H1 (cell line): ENCODE results near the gene PI4KA. TPM values are rescaled to one million over a fixed set of nuclear protein-coding genes. Genes with fewer than 3 reads are reported as not detected.

Experiments used
- CTCF ChIA-PET: fragments of 300-600 bp; sonication (Branson Sonifier 250); formaldehyde crosslinking; loops from one replicate; lab custom pipeline; 2021; ENCODE audit not compliant: partially characterized antibody; lab: Charles Lee
- POLR2A ChIA-PET: fragments of 300-600 bp; sonication (Branson Sonifier 250); formaldehyde crosslinking; loops from one replicate; lab custom pipeline; 2021; ENCODE audit warnings: inconsistent platforms; ENCODE audit not compliant: partially characterized antibody; lab: Charles Lee
- DNase-seq, 2 experiments: peaks; one replicate each; pipeline versions ENCODE4 v3.0.0 to v3.0.0-alpha.2; 2010 to 2022; ENCODE audit warnings: low spot score in 2 of 2, low read depth in 1 of 2, mixed read lengths in 1 of 2
- FAIRE-seq: peaks from 2 replicates; lab custom pipeline; 2011; peaks lifted over from hg19 to GRCh38; lab: Jason Lieb, UNC
- H2AFZ ChIP-seq: 2 replicates; pipeline ENCODE4 v1.8.1; 2012; ENCODE audit warnings: low read length, inconsistent platforms
- H2AK5ac ChIP-seq: 2 replicates; pipeline ENCODE4 v1.6.1; 2013; ENCODE audit warnings: low read depth, low read length
- H2BK120ac ChIP-seq: replicated peaks from 2 replicates; pipeline ENCODE3; 2013; ENCODE audit warnings: low read depth, low read length, inconsistent platforms
- H2BK12ac ChIP-seq: 2 replicates; pipeline ENCODE4 v1.6.1; 2013; ENCODE audit warnings: low read depth, low read length
- H2BK15ac ChIP-seq: 2 replicates; pipeline ENCODE4 v1.6.1; 2013; ENCODE audit warnings: low read length
- H2BK20ac ChIP-seq: 2 replicates; pipeline ENCODE4 v1.6.1; 2013; ENCODE audit warnings: low read length
- H2BK5ac ChIP-seq: 2 replicates; pipeline ENCODE4 v1.6.1; 2013; ENCODE audit warnings: low read depth, low read length
- H3K14ac ChIP-seq: 2 replicates; pipeline ENCODE4 v1.6.1; 2013; ENCODE audit warnings: inconsistent platforms; ENCODE audit not compliant: insufficient read length
- H3K18ac ChIP-seq: 2 replicates; pipeline ENCODE4 v1.6.1; 2013; ENCODE audit warnings: low read length; ENCODE audit errors: extremely low read depth
- H3K23ac ChIP-seq: 2 replicates; pipeline ENCODE4 v1.6.1; 2013; ENCODE audit warnings: inconsistent platforms; ENCODE audit not compliant: insufficient read length
- H3K23me2 ChIP-seq: 2 replicates; pipeline ENCODE4 v1.6.1; 2013; ENCODE audit warnings: low read depth, low read length
- H3K27ac ChIP-seq: 2 replicates; pipeline ENCODE4 v1.6.1; 2011; ENCODE audit warnings: low read depth, low read length, inconsistent platforms
- H3K27me3 ChIP-seq, 4 experiments: replicated peaks in 1 of 4; 1 replicate in 1 of 4; 2 replicates in 3 of 4; pipeline versions ENCODE4 v1.6.1 to v1.8.1; 2011 to 2013; ENCODE audit warnings: low read length in 3 of 4, mild to moderate bottlenecking in 3 of 4, inconsistent platforms in 2 of 4, mixed read lengths in 2 of 4, moderate library complexity in 1 of 4; ENCODE audit not compliant: control insufficient read depth in 3 of 4, insufficient read depth in 3 of 4; ENCODE audit errors: extremely low read depth in 1 of 4
- H3K36me3 ChIP-seq, 4 experiments: 2 replicates each; pipeline versions ENCODE4 v1.6.1 to v1.8.1; 2011 to 2013; ENCODE audit warnings: mild to moderate bottlenecking in 4 of 4, low read length in 3 of 4, moderate library complexity in 2 of 4, control low read depth in 1 of 4, inconsistent platforms in 1 of 4; ENCODE audit not compliant: insufficient read depth in 4 of 4, control insufficient read depth in 2 of 4
- H3K4ac ChIP-seq: replicated peaks from 2 replicates; pipeline ENCODE3; 2013; ENCODE audit warnings: low read length, low read depth, mixed read lengths, inconsistent platforms; ENCODE audit not compliant: insufficient read length
- H3K4me1 ChIP-seq, 4 experiments: replicated peaks in 1 of 4; 1 replicate in 1 of 4; 2 replicates in 3 of 4; pipeline versions ENCODE4 v1.6.1 to v1.8.1; 2011 to 2013; ENCODE audit warnings: low read length in 3 of 4, inconsistent platforms in 2 of 4, mixed read lengths in 1 of 4; ENCODE audit not compliant: insufficient read depth in 4 of 4, control insufficient read depth in 3 of 4
- H3K4me2 ChIP-seq, 2 experiments: 2 replicates each; pipeline versions ENCODE4 v1.6.1 to v1.8.1; 2011 to 2013; ENCODE audit warnings: low read depth in 2 of 2, low read length in 2 of 2, control low read depth in 1 of 2, inconsistent platforms in 1 of 2, mild to moderate bottlenecking in 1 of 2; ENCODE audit not compliant: insufficient read depth in 1 of 2
- H3K4me3 ChIP-seq, 4 experiments: fragments of 200-600, 300-600 bp in 1 of 4; sonication (generic), shearing (Covaris generic), sonication (Bioruptor Twin) in 1 of 4; 2 replicates each; pipeline versions ENCODE4 v1.5.1 to v1.8.1; 2011 to 2016; ENCODE audit warnings: low read length in 4 of 4, low read depth in 3 of 4, control low read depth in 2 of 4, inconsistent platforms in 2 of 4, mild to moderate bottlenecking in 2 of 4, mixed read lengths in 1 of 4, moderate library complexity in 1 of 4; ENCODE audit not compliant: insufficient read depth in 2 of 4; ENCODE audit errors: extremely low read depth in 1 of 4
- H3K56ac ChIP-seq: replicated peaks from 2 replicates; pipeline ENCODE3; 2013; ENCODE audit warnings: low read depth, mild to moderate bottlenecking, mixed read lengths, low read length, inconsistent platforms; ENCODE audit not compliant: insufficient read length
- H3K79me1 ChIP-seq: 2 replicates; pipeline ENCODE4 v1.6.1; 2013; ENCODE audit warnings: low read depth, low read length, control low read depth
- H3K79me2 ChIP-seq, 2 experiments: 2 replicates each; pipeline versions ENCODE4 v1.6.1 to v1.8.1; 2012 to 2013; ENCODE audit warnings: low read length in 2 of 2, mild to moderate bottlenecking in 2 of 2, inconsistent platforms in 1 of 2; ENCODE audit not compliant: insufficient read depth in 2 of 2, control insufficient read depth in 1 of 2
- H3K9ac ChIP-seq, 4 experiments: replicated peaks in 1 of 4; 1 replicate in 1 of 4; 2 replicates in 3 of 4; pipeline versions ENCODE4 v1.6.1 to v1.8.1; 2011 to 2013; ENCODE audit warnings: low read depth in 3 of 4, low read length in 3 of 4, control low read depth in 2 of 4, mild to moderate bottlenecking in 2 of 4, moderate library complexity in 2 of 4, inconsistent platforms in 1 of 4; ENCODE audit errors: extremely low read depth in 1 of 4
- H3K9me3 ChIP-seq, 2 experiments: 2 replicates each; pipeline versions ENCODE4 v1.6.1 to v1.8.1; 2012 to 2013; ENCODE audit warnings: mild to moderate bottlenecking in 2 of 2, moderate library complexity in 2 of 2, control low read depth in 1 of 2, inconsistent platforms in 1 of 2, low read depth in 1 of 2, low read length in 1 of 2, mixed read lengths in 1 of 2; ENCODE audit not compliant: insufficient read depth in 2 of 2
- H4K20me1 ChIP-seq, 2 experiments: replicated peaks in 1 of 2; 2 replicates each; pipeline versions ENCODE3 to v1.8.1; 2011 to 2013; ENCODE audit warnings: inconsistent platforms in 2 of 2, low read length in 2 of 2, mild to moderate bottlenecking in 1 of 2; ENCODE audit not compliant: insufficient read depth in 2 of 2, control insufficient read depth in 1 of 2
- H4K5ac ChIP-seq: 2 replicates; pipeline ENCODE4 v1.6.1; 2013; ENCODE audit warnings: low read length, low read depth, mixed read lengths, inconsistent platforms; ENCODE audit not compliant: insufficient read length
- H4K8ac ChIP-seq: 2 replicates; pipeline ENCODE4 v1.8.0; 2013; ENCODE audit warnings: mild to moderate bottlenecking, moderate library complexity, low read length, inconsistent platforms; ENCODE audit not compliant: insufficient read depth; ENCODE audit errors: extremely low read depth
- H4K91ac ChIP-seq: replicated peaks from 2 replicates; pipeline ENCODE3; 2013; ENCODE audit warnings: low read length, mixed read lengths, inconsistent platforms; ENCODE audit not compliant: insufficient read length
- CHD2 ChIP-seq: IDR thresholded peaks from 2 replicates; pipeline ENCODE4 v1.6.1; 2012; ENCODE audit warnings: low read length, improper control_type of control experiment
- EP300 ChIP-seq, 2 experiments: IDR thresholded peaks; 1 replicate in 1 of 2; 2 replicates in 1 of 2; pipeline ENCODE4 v1.6.1; 2011 to 2012; ENCODE audit warnings: low read depth in 2 of 2, low read length in 2 of 2, mild to moderate bottlenecking in 2 of 2, borderline replicate concordance in 1 of 2, inconsistent platforms in 1 of 2, moderate library complexity in 1 of 2
- FOSL1 ChIP-seq: IDR thresholded peaks from 2 replicates; pipeline ENCODE4 v1.6.1; 2011; ENCODE audit warnings: mild to moderate bottlenecking, low read depth, low read length, moderate library complexity; ENCODE audit not compliant: insufficient read depth
- MAFK ChIP-seq: IDR thresholded peaks from 2 replicates; pipeline ENCODE4 v1.6.1; 2012; ENCODE audit warnings: low read depth, mild to moderate bottlenecking, improper control_type of control experiment, low read length
- MAX ChIP-seq: IDR thresholded peaks from 2 replicates; pipeline ENCODE4 v1.6.1; 2012; ENCODE audit warnings: inconsistent platforms
- POLR2A ChIP-seq, 2 experiments: IDR thresholded peaks; 1 replicate in 1 of 2; 2 replicates in 1 of 2; pipeline ENCODE4 v1.6.1; 2011; ENCODE audit warnings: low read depth in 2 of 2, low read length in 2 of 2, mild to moderate bottlenecking in 2 of 2; ENCODE audit errors: control extremely low read depth in 1 of 2
- SIX5 ChIP-seq: IDR thresholded peaks from 2 replicates; pipeline ENCODE4 v1.6.1; 2011; ENCODE audit warnings: mild to moderate bottlenecking, low read depth, low read length
- SP2 ChIP-seq: IDR thresholded peaks from 2 replicates; pipeline ENCODE4 v1.6.1; 2012; ENCODE audit warnings: mild to moderate bottlenecking, low read length, inconsistent platforms
- TAF1 ChIP-seq: IDR thresholded peaks from 2 replicates; pipeline ENCODE4 v1.6.1; 2011; ENCODE audit warnings: mild to moderate bottlenecking, low read depth, low read length
- TAF7 ChIP-seq: optimal IDR thresholded peaks from 2 replicates; pipeline ENCODE3; 2011; ENCODE audit warnings: low read depth, mild to moderate bottlenecking, inconsistent platforms, low read length, moderate library complexity, borderline replicate concordance
- TBP ChIP-seq: IDR thresholded peaks from 2 replicates; pipeline ENCODE4 v1.6.1; 2011; ENCODE audit warnings: low read depth, low read length, improper control_type of control experiment
- TCF12 ChIP-seq: IDR thresholded peaks from 2 replicates; pipeline ENCODE4 v1.6.1; 2011; ENCODE audit warnings: low read depth, mild to moderate bottlenecking, low read length
- ZNF274 ChIP-seq: IDR thresholded peaks from 2 replicates; pipeline ENCODE4 v1.7.0; 2012; ENCODE audit warnings: low read length, borderline replicate concordance; ENCODE audit errors: extremely low read depth
- WGBS, 2 experiments: shearing (Covaris generic) in 1 of 2; methylation state at CpG; one replicate each; pipeline versions ENCODE4 v1.1.6 to v1.1.7; 2013 to 2015; ENCODE audit warnings: low lambda C conversion rate in 2 of 2, mixed read lengths in 2 of 2, inconsistent platforms in 1 of 2, low coverage in 1 of 2, missing lambda C conversion rate in 1 of 2; ENCODE audit not compliant: insufficient replicate concordance in 2 of 2, insufficient coverage in 1 of 2, insufficient read length in 1 of 2; ENCODE audit errors: extremely low coverage in 1 of 2, missing lambda C conversion rate in 1 of 2; 5-methylcytosine and 5-hydroxymethylcytosine counted together
- polyA plus RNA-seq, 7 experiments: library from polyadenylated mRNA; depleted of rRNA in 3 of 7; stranded (reverse) in 5 of 7; unstranded in 2 of 7; fragments of >200 nt in 5 of 7; fragments of 200-250 nt in 2 of 7; gene quantifications; 1 replicate in 5 of 7; 2 replicates in 1 of 7; 4 replicates in 1 of 7; pipeline versions ENCODE4 v1.2.1 to v1.2.3, GENCODE V29; 2011 to 2013; ENCODE audit warnings: missing spikeins in 2 of 7, mixed read lengths in 2 of 7
- total RNA-seq: library from RNA; stranded (reverse); fragmentation: NEBNext Ultra II Directional; extraction: Animal tissue kit (Norgen Biotek cat#: 25700); gene quantifications from 2 replicates; pipeline ENCODE4 v1.2.1, GENCODE V29; 2021

PI4KA gene
- total and polyA plus RNA-seq, 2 of the 8 experiments (the other 6 are each of a cell fraction or from before 2014, with no cell fraction given), result 22.5 to 37.7 TPM

GRCh38 chr22:20788627-20789344 is 69.8 kb downstream of the PI4KA start:
- Histone ChIP-seq H2AK5ac (no peak overlapping the region), H4K8ac (no peak overlapping the region), H2BK15ac (no peak overlapping the region), H3K9me3 (no peaks in the 10 kb centered on the region), H2BK20ac (no peak overlapping the region), H3K18ac (no peak overlapping the region), H3K27me3 (no peaks in the 10 kb centered on the region), H3K23ac (no peak overlapping the region), H4K5ac (no peak overlapping the region), H3K36me3 (no peaks in the 10 kb centered on the region), H3K4me1 (peaks cover 3 to 5% (median 3%) of the 10 kb centered on the region in 4 experiments; a peak in 4 of 7 replicates), H3K4ac (no peak overlapping the region), H2BK120ac (no peak overlapping the region), H3K4me2 (no peak overlapping the region), H3K9ac (no peak overlapping the region), H3K56ac (no peak overlapping the region), H3K79me2 (no peaks in the 10 kb centered on the region), H3K23me2 (no peaks in the 10 kb centered on the region), H3K27ac (no peak overlapping the region), H2AFZ (no peak overlapping the region), H4K20me1 (peaks cover 0 to 4% of the 10 kb centered on the region in 2 experiments), H3K79me1 (no peaks in the 10 kb centered on the region), H3K14ac (no peak overlapping the region), H2BK5ac (no peak overlapping the region), H4K91ac (no peak overlapping the region), H2BK12ac (no peak overlapping the region), H3K4me3 (no peak overlapping the region)
- POLR2A ChIA-PET, result interaction anchor here (1.5 kb wide), 1 partner anchor 10 kb away, joined by 4 read pairs; no protein-coding TSS in a partner anchor
- CTCF ChIA-PET, result interaction anchor here (1.2 kb wide), 1 partner anchor 9 kb away, joined by 3 read pairs; no protein-coding TSS in a partner anchor
- no peak for DNase-seq
- WGBS, 2 experiments, result 82% methylated on average over 5 of the region's 5 CpGs; no CpG with 5 or more reads in 1 of the 2 experiments
- FAIRE-seq, result no peak
- TF ChIP-seq TCF12 (no peak), EP300 (IDR thresholded peaks at IDR 0.05; ENCODE audit: borderline replicate concordance in 1 of 2, low read depth in 2 of 2, low read length in 2 of 2) (no peak), POLR2A (IDR thresholded peaks at IDR 0.05; ENCODE audit: control extremely low read depth in 1 of 2, low read depth in 2 of 2, low read length in 2 of 2) (no peak), SIX5 (no peak), MAFK (no peak), TAF7 (no peak), CHD2 (no peak), TAF1 (no peak), ZNF274 (no peak), TBP (no peak), FOSL1 (no peak), SP2 (no peak), MAX (no peak)
